HCT116 (cell line): ENCODE results near the gene NRTN.

Experiments
- CBX3 ChIP-seq: IDR thresholded peaks from 2 replicates; pipeline ENCODE4 v1.6.1; 2012; ENCODE audit warnings: low read depth
- EZH2 ChIP-seq: fragments of 200-600 bp; sonication (generic); IDR thresholded peaks from 2 replicates; pipeline ENCODE4 v1.6.1; 2017; ENCODE audit warnings: antibody characterized with exemption, mixed run types
- MAX ChIP-seq: IDR thresholded peaks from 2 replicates; pipeline ENCODE4 v1.6.1; 2012
- POLR2A ChIP-seq: IDR thresholded peaks from 2 replicates; pipeline ENCODE4 v1.7.0; 2011; ENCODE audit warnings: borderline replicate concordance; ENCODE audit not compliant: insufficient read depth, insufficient read length; ENCODE audit errors: extremely low read depth
- POLR2AphosphoS5 ChIP-seq: IDR thresholded peaks from 2 replicates; pipeline ENCODE4 v1.6.1; 2011; ENCODE audit warnings: mild to moderate bottlenecking, low read depth, low read length, moderate library complexity
- RAD21 ChIP-seq: IDR thresholded peaks from 2 replicates; pipeline ENCODE4 v1.6.1; 2012; ENCODE audit warnings: low read depth, mild to moderate bottlenecking
- SP1 ChIP-seq: IDR thresholded peaks from 2 replicates; pipeline ENCODE4 v1.6.1; 2012; ENCODE audit warnings: low read depth
- YY1 ChIP-seq: IDR thresholded peaks from 2 replicates; pipeline ENCODE4 v1.6.1; 2011; ENCODE audit warnings: low read length, low read depth, moderate library complexity, mild to moderate bottlenecking; ENCODE audit not compliant: insufficient replicate concordance; ENCODE audit errors: extremely low read depth
- ZBTB33 ChIP-seq: IDR thresholded peaks from 2 replicates; pipeline ENCODE4 v1.6.1; 2011; ENCODE audit warnings: mild to moderate bottlenecking, low read length, moderate library complexity; ENCODE audit not compliant: insufficient replicate concordance; ENCODE audit errors: extremely low read depth
- ZFX ChIP-seq: fragments of 450-650 bp; IDR thresholded peaks from 2 replicates; pipeline ENCODE4 v1.6.1; 2017
- TF ChIP-seq, protein P1 (sequence below): IDR thresholded peaks from 2 replicates; pipeline ENCODE4 v1.6.1; 2012; ENCODE audit warnings: low read depth
- TF ChIP-seq, protein P2 (sequence below), 3 experiments: fragments of 200-600 bp in 1 of 3; sonication (generic) in 1 of 3; IDR thresholded peaks in 2 of 3; conservative IDR thresholded peaks in 1 of 3; 2 replicates each; pipeline ENCODE4 v1.5.1; 2012 to 2017; ENCODE audit warnings: low read depth in 2 of 3, low read length in 2 of 3, antibody characterized with exemption in 1 of 3, borderline replicate concordance in 1 of 3, control low read depth in 1 of 3, mild to moderate bottlenecking in 1 of 3, mixed read lengths in 1 of 3, mixed run types in 1 of 3, moderate library complexity in 1 of 3; ENCODE audit not compliant: insufficient read depth in 1 of 3

GRCh38 chr19:5767949-5768348, 36.9 kb upstream of the NRTN start:
- TF ChIP-seq, protein P1, sequence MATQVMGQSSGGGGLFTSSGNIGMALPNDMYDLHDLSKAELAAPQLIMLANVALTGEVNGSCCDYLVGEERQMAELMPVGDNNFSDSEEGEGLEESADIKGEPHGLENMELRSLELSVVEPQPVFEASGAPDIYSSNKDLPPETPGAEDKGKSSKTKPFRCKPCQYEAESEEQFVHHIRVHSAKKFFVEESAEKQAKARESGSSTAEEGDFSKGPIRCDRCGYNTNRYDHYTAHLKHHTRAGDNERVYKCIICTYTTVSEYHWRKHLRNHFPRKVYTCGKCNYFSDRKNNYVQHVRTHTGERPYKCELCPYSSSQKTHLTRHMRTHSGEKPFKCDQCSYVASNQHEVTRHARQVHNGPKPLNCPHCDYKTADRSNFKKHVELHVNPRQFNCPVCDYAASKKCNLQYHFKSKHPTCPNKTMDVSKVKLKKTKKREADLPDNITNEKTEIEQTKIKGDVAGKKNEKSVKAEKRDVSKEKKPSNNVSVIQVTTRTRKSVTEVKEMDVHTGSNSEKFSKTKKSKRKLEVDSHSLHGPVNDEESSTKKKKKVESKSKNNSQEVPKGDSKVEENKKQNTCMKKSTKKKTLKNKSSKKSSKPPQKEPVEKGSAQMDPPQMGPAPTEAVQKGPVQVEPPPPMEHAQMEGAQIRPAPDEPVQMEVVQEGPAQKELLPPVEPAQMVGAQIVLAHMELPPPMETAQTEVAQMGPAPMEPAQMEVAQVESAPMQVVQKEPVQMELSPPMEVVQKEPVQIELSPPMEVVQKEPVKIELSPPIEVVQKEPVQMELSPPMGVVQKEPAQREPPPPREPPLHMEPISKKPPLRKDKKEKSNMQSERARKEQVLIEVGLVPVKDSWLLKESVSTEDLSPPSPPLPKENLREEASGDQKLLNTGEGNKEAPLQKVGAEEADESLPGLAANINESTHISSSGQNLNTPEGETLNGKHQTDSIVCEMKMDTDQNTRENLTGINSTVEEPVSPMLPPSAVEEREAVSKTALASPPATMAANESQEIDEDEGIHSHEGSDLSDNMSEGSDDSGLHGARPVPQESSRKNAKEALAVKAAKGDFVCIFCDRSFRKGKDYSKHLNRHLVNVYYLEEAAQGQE, result no peak
- TF ChIP-seq MAX (no peak), ZFX (no peak), POLR2AphosphoS5 (no peak), SP1 (no peak), RAD21 (no peak), YY1 (no peak), POLR2A (no peak), CBX3 (no peak), EZH2 (no peak), ZBTB33 (no peak)
- TF ChIP-seq, protein P2, sequence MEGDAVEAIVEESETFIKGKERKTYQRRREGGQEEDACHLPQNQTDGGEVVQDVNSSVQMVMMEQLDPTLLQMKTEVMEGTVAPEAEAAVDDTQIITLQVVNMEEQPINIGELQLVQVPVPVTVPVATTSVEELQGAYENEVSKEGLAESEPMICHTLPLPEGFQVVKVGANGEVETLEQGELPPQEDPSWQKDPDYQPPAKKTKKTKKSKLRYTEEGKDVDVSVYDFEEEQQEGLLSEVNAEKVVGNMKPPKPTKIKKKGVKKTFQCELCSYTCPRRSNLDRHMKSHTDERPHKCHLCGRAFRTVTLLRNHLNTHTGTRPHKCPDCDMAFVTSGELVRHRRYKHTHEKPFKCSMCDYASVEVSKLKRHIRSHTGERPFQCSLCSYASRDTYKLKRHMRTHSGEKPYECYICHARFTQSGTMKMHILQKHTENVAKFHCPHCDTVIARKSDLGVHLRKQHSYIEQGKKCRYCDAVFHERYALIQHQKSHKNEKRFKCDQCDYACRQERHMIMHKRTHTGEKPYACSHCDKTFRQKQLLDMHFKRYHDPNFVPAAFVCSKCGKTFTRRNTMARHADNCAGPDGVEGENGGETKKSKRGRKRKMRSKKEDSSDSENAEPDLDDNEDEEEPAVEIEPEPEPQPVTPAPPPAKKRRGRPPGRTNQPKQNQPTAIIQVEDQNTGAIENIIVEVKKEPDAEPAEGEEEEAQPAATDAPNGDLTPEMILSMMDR (IDR thresholded peaks at IDR 0.05 in 2 of 3, conservative IDR thresholded peaks at IDR 0.05 in 1 of 3; ENCODE audit: borderline replicate concordance in 1 of 3, insufficient read depth in 1 of 3, low read depth in 2 of 3, low read length in 2 of 3), result no peak
